ENCODE data around the gene TNFRSF19.

DNA sequence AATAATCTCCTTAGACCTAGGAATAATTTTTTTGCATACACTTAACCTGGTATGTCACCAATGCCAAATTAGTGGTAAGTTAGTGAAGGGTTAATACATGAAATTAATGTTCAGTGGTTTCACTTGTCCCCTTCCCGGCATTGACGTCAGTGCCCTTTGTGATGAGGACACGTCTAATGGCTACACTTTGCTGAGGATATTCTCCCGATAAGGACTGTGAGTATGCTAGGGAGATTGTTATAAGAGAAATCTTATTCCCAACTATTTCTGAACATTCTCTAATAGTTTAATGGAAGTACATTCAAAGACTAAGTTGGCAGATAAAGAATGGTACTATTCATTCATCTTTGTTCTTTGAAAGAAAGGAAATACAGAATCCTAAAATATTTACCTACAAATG lies 102.4 kb downstream of the TNFRSF19 start:
- TF ChIP-seq TAF1 (IDR thresholded peaks at IDR 0.05; ENCODE audit: low read depth, low read length): no peak
- TF ChIP-seq POLR2AphosphoS5 (IDR thresholded peaks at IDR 0.05; ENCODE audit: low read depth, low read length): no peak
- TF ChIP-seq POLR2A (IDR thresholded peaks at IDR 0.05; ENCODE audit: low read depth, low read length): no peak
